ENCODE results near the gene TRPM5. TPM values are rescaled to one million over a fixed set of nuclear protein-coding genes. Genes with fewer than 3 reads are reported as not detected.

TRPM5 gene
- total RNA-seq, 1 donor from 2014 or later: not detected

DNA sequence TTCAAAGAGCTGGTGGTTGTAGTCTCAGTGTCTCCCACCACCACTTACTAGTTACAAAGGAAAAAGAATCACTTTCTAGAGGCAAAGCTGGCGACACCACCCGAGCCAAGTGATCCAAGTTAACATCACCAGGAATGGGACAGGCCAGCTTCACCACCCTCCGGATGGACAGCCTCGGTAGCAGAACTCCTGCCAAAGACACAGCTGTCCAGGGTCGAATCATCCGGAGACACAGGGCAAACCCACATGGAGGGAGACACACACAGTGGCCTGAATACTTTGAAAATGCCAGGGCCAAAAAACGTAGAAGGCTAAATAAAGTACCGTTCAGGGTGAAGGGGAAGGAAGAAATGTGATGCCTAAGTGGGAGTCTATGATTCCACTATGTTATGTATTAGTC is 33.6 kb upstream of the TRPM5 start:
- peaks cover 6% of the 10 kb centered on the region for H3K27me3 ChIP-seq (ENCODE audit: insufficient read depth, low read length)
- TF ChIP-seq, protein P1, sequence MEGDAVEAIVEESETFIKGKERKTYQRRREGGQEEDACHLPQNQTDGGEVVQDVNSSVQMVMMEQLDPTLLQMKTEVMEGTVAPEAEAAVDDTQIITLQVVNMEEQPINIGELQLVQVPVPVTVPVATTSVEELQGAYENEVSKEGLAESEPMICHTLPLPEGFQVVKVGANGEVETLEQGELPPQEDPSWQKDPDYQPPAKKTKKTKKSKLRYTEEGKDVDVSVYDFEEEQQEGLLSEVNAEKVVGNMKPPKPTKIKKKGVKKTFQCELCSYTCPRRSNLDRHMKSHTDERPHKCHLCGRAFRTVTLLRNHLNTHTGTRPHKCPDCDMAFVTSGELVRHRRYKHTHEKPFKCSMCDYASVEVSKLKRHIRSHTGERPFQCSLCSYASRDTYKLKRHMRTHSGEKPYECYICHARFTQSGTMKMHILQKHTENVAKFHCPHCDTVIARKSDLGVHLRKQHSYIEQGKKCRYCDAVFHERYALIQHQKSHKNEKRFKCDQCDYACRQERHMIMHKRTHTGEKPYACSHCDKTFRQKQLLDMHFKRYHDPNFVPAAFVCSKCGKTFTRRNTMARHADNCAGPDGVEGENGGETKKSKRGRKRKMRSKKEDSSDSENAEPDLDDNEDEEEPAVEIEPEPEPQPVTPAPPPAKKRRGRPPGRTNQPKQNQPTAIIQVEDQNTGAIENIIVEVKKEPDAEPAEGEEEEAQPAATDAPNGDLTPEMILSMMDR (IDR thresholded peaks at IDR 0.05; ENCODE audit: insufficient read depth, low read depth, low read length): no peak
- no peak for TF ChIP-seq EZH2 (IDR thresholded peaks at IDR 0.05; ENCODE audit: insufficient read depth, low read length)
- H3K36me3 ChIP-seq (ENCODE audit: insufficient read depth, low read length): no peaks in the 10 kb centered on the region
- no peaks in the 10 kb centered on the region for H3K4me1 Mint-ChIP-seq (ENCODE audit: low read depth, unreplicated experiment)
- no peak overlapping the region for H3K9ac ChIP-seq (ENCODE audit: low read length)
- H3K27ac ChIP-seq (ENCODE audit: low read depth, low read length): no peak overlapping the region
- H3K9me3 Mint-ChIP-seq (ENCODE audit: unreplicated experiment): peaks cover 23% of the 10 kb centered on the region
- DNase-seq (ENCODE audit: low read depth) (no peak), FAIRE-seq (no peak)
- H3K4me3 ChIP-seq (ENCODE audit: insufficient read depth, low read depth, low read length): no peak overlapping the region
- peaks cover 5% of the 10 kb centered on the region for H3K9me3 ChIP-seq (ENCODE audit: insufficient read depth, low read depth, low read length)
- no peaks in the 10 kb centered on the region for H3K4me1 ChIP-seq (ENCODE audit: insufficient read depth, low read length)
- H3K36me3 Mint-ChIP-seq (ENCODE audit: low read depth, unreplicated experiment): peaks cover 2% of the 10 kb centered on the region
- H4K20me1 ChIP-seq (ENCODE audit: insufficient read depth, low read length): no peaks in the 10 kb centered on the region
- H3K27me3 Mint-ChIP-seq (ENCODE audit: low read depth, unreplicated experiment): peaks cover 74% of the 10 kb centered on the region
- H3K79me2 ChIP-seq (ENCODE audit: insufficient read depth, low read length): no peaks in the 10 kb centered on the region
- no peak overlapping the region for H3K4me2 ChIP-seq (ENCODE audit: low read length)
- H3K4me3 Mint-ChIP-seq (ENCODE audit: unreplicated experiment): no peak overlapping the region
- H3K27ac Mint-ChIP-seq (ENCODE audit: unreplicated experiment): no peak overlapping the region
- H2AFZ ChIP-seq (ENCODE audit: low read depth, low read length): no peak overlapping the region

DNA sequence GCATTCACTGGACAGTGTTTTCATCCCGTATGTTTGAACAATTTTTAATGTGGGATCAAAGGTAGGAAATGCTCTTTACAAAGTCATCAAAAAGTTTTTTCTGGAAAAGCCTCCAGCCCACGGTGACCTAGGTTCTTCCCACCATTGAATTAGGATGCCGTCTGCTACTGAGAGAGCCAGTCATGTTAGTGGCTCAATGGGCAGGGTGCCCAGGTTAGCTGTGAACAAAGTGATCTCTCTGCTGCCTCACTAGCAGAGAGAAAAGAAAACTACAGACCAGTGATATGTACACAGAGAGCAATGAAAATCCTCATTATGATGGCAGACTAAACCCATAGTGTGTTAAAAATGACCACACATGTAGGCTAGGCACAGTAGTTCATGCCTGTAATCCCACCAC is 32.9 kb upstream of the TRPM5 start:
- Mint-ChIP-seq H3K36me3 (ENCODE audit: low read depth, unreplicated experiment) (peaks cover 2% of the 10 kb centered on the region), H3K9me3 (ENCODE audit: unreplicated experiment) (peaks cover 24% of the 10 kb centered on the region), H3K4me1 (ENCODE audit: low read depth, unreplicated experiment) (no peaks in the 10 kb centered on the region), H3K4me3 (ENCODE audit: unreplicated experiment) (no peak overlapping the region), H3K27ac (ENCODE audit: unreplicated experiment) (no peak overlapping the region), H3K27me3 (ENCODE audit: low read depth, unreplicated experiment) (peaks cover 72% of the 10 kb centered on the region)
- Histone ChIP-seq H3K9ac (ENCODE audit: low read length) (no peak overlapping the region), H3K27me3 (ENCODE audit: insufficient read depth, low read length) (peaks cover 6% of the 10 kb centered on the region), H3K79me2 (ENCODE audit: insufficient read depth, low read length) (no peaks in the 10 kb centered on the region), H3K4me2 (ENCODE audit: low read length) (no peak overlapping the region), H4K20me1 (ENCODE audit: insufficient read depth, low read length) (no peaks in the 10 kb centered on the region), H3K4me3 (ENCODE audit: insufficient read depth, low read depth, low read length) (no peak overlapping the region), H2AFZ (ENCODE audit: low read depth, low read length) (no peak overlapping the region), H3K9me3 (ENCODE audit: insufficient read depth, low read depth, low read length) (peaks cover 5% of the 10 kb centered on the region), H3K27ac (ENCODE audit: low read depth, low read length) (no peak overlapping the region), H3K36me3 (ENCODE audit: insufficient read depth, low read length) (no peaks in the 10 kb centered on the region), H3K4me1 (ENCODE audit: insufficient read depth, low read length) (no peaks in the 10 kb centered on the region)
- no peak for DNase-seq (ENCODE audit: low read depth)
- FAIRE-seq: no peak
- TF ChIP-seq, protein P1 (IDR thresholded peaks at IDR 0.05; ENCODE audit: insufficient read depth, low read depth, low read length): no peak
- TF ChIP-seq EZH2 (IDR thresholded peaks at IDR 0.05; ENCODE audit: insufficient read depth, low read length): no peak

DNA sequence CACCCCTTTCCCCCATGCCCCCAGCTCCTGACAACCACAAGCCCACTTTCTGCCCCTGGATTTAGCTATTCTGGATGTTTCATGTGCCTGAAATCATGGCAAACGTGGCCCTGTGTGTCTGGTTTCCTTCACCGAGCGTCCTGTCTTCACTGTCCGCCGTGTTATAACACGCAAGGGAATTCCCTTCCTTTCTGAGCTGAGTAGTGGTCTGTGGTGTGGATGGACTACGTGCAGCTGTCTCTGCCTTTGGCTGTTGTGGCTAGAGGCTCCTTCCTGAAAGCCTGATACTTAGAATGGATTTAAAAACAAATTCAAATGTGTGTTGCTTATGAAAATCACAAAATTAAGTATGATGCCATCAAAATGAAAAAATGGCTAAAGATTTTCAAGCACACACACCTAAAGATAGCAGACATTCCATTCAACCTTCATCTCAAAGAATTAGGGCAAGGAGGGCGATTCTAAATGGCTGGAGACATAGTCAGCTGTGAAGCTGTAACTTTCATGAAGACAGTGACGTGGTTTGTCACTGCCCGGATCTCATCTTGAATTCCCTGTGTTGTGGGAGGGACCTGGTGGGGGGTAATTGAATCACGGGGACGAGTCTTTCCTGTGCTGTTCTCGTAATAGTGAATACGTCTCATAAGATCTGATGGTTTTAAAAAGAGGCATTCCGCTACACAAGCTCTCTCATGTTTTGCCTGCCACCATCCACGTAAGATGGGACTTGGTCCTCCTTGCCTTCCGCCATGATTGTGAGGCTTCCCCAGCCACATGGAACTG is 31.0 kb upstream of the TRPM5 start:
- H3K27me3 Mint-ChIP-seq (ENCODE audit: low read depth, unreplicated experiment): peaks cover 69% of the 10 kb centered on the region
- Histone ChIP-seq H4K20me1 (ENCODE audit: insufficient read depth, low read length) (no peaks in the 10 kb centered on the region), H2AFZ (ENCODE audit: low read depth, low read length) (no peak overlapping the region), H3K36me3 (ENCODE audit: insufficient read depth, low read length) (no peaks in the 10 kb centered on the region), H3K9ac (ENCODE audit: low read length) (no peak overlapping the region), H3K4me2 (ENCODE audit: low read length) (no peak overlapping the region), H3K9me3 (ENCODE audit: insufficient read depth, low read depth, low read length) (peaks cover under 1% of the 10 kb centered on the region), H3K27ac (ENCODE audit: low read depth, low read length) (no peak overlapping the region), H3K4me1 (ENCODE audit: insufficient read depth, low read length) (no peaks in the 10 kb centered on the region), H3K27me3 (ENCODE audit: insufficient read depth, low read length) (peaks cover 6% of the 10 kb centered on the region), H3K79me2 (ENCODE audit: insufficient read depth, low read length) (no peaks in the 10 kb centered on the region), H3K4me3 (ENCODE audit: insufficient read depth, low read depth, low read length) (no peak overlapping the region)
- H3K4me1 Mint-ChIP-seq (ENCODE audit: low read depth, unreplicated experiment): no peaks in the 10 kb centered on the region
- TF ChIP-seq EZH2 (IDR thresholded peaks at IDR 0.05; ENCODE audit: insufficient read depth, low read length): no peak
- TF ChIP-seq, protein P1 (IDR thresholded peaks at IDR 0.05; ENCODE audit: insufficient read depth, low read depth, low read length): no peak
- no peaks in the 10 kb centered on the region for H3K36me3 Mint-ChIP-seq (ENCODE audit: low read depth, unreplicated experiment)
- no peak overlapping the region for H3K27ac Mint-ChIP-seq (ENCODE audit: unreplicated experiment)
- FAIRE-seq (no peak), DNase-seq (ENCODE audit: low read depth) (no peak)
- no peak overlapping the region for H3K4me3 Mint-ChIP-seq (ENCODE audit: unreplicated experiment)
- H3K9me3 Mint-ChIP-seq (ENCODE audit: unreplicated experiment): peaks cover 23% of the 10 kb centered on the region

Data from astrocyte (in vitro differentiated cells and primary cell).